Nephron progenitor cell (in vitro differentiated cells): ENCODE results near the gene KDM3B.
A peak's percentile ranks its signal among the peaks of the same experiment; 100 is the strongest.

Source experiments
- DNase-seq: peaks from one replicate; pipeline ENCODE4 v3.0.0; 2021
- H3K27ac Mint-ChIP-seq: 2 replicates; pipeline ENCODE4 v1.8.0; 2021; ENCODE audit warnings: mild to moderate bottlenecking, moderate library complexity, mixed read lengths
- H3K27me3 Mint-ChIP-seq: 2 replicates; pipeline ENCODE4 v1.8.0; 2021; ENCODE audit warnings: mild to moderate bottlenecking, low read depth, mixed read lengths; ENCODE audit not compliant: poor library complexity
- H3K36me3 Mint-ChIP-seq: 2 replicates; pipeline ENCODE4 v1.8.0; 2021; ENCODE audit warnings: low read depth, mixed read lengths
- H3K4me1 Mint-ChIP-seq: 2 replicates; pipeline ENCODE4 v1.8.0; 2021; ENCODE audit warnings: mixed read lengths
- H3K4me3 Mint-ChIP-seq: 2 replicates; pipeline ENCODE4 v1.8.0; 2021; ENCODE audit warnings: mild to moderate bottlenecking, moderate library complexity, mixed read lengths
- H3K9me3 Mint-ChIP-seq: 2 replicates; pipeline ENCODE4 v1.8.0; 2021; ENCODE audit warnings: mild to moderate bottlenecking, moderate library complexity, mixed read lengths
- TF ChIP-seq, protein P1 (sequence below): fragments of 200-600 bp; sonication (generic); IDR thresholded peaks from 2 replicates; pipeline ENCODE4 v1.5.0; 2021; ENCODE audit warnings: antibody characterized with exemption

KDM3B gene

DNA sequence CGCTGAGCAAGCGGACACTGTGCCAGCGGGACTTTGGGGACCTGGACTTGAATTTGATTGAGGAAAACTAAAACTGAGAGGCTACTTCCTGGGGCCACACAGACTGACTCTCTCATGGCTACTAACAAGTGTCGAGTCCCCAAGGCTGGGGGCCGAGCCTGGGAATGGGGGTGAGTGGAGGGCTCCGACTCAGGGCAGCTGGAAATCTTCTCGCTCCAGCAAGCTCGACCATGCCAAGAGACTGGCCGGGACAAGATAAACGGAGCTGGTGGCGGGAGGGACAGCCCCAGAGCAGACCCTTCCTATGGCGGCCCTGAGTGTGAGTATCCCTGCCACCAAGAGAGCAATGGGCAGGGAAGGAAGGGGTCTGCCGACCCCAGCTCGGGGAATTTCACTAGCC lies 5.6 kb upstream of the KDM3B start:
- Mint-ChIP-seq H3K9me3 (peaks cover 8% of the 10 kb centered on the region), H3K27ac (no peak overlapping the region), H3K4me3 (no peak overlapping the region), H3K36me3 (peaks cover 88% of the 10 kb centered on the region), H3K27me3 (no peaks in the 10 kb centered on the region), H3K4me1 (peaks cover 7% of the 10 kb centered on the region)
- DNase-seq, result no peak
- TF ChIP-seq, protein P1, sequence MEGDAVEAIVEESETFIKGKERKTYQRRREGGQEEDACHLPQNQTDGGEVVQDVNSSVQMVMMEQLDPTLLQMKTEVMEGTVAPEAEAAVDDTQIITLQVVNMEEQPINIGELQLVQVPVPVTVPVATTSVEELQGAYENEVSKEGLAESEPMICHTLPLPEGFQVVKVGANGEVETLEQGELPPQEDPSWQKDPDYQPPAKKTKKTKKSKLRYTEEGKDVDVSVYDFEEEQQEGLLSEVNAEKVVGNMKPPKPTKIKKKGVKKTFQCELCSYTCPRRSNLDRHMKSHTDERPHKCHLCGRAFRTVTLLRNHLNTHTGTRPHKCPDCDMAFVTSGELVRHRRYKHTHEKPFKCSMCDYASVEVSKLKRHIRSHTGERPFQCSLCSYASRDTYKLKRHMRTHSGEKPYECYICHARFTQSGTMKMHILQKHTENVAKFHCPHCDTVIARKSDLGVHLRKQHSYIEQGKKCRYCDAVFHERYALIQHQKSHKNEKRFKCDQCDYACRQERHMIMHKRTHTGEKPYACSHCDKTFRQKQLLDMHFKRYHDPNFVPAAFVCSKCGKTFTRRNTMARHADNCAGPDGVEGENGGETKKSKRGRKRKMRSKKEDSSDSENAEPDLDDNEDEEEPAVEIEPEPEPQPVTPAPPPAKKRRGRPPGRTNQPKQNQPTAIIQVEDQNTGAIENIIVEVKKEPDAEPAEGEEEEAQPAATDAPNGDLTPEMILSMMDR, result no peak

- DNase-seq, result no peak
- Mint-ChIP-seq H3K4me3 (no peak overlapping the region), H3K36me3 (peaks cover 68% of the 10 kb centered on the region), H3K27me3 (no peaks in the 10 kb centered on the region), H3K9me3 (peaks cover 12% of the 10 kb centered on the region), H3K4me1 (peaks cover 15% of the 10 kb centered on the region), H3K27ac (no peak overlapping the region)
- TF ChIP-seq, protein P1, result no peak
Observed at GRCh38 chr5:138349852-138350562, 2.5 kb upstream of the KDM3B start.

DNA sequence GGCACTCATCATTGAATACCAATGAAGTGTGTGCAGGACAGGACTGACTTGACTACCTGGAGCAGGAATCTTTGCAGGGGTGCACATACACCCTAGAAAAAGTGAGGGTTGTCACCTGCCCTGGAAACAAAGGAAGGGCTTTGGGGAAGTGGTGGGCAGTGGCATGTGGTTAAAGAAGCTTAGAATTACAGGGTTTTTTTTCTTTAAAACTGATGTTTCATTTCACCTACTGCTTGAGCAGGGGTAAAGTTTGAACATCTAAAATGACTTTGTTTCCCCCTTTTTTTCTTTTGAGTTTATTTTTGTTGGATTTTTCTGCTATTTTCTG lies 2.0 kb upstream of the KDM3B start:
- H3K9me3 Mint-ChIP-seq, result peaks cover 12% of the 10 kb centered on the region
- TF ChIP-seq, protein P1, result no peak
- no peaks in the 10 kb centered on the region for H3K27me3 Mint-ChIP-seq
- no peak for DNase-seq
- peaks cover 63% of the 10 kb centered on the region for H3K36me3 Mint-ChIP-seq
- H3K4me3 Mint-ChIP-seq, result no peak overlapping the region
- H3K4me1 Mint-ChIP-seq, result peaks cover 21% of the 10 kb centered on the region
- H3K27ac Mint-ChIP-seq, result no peak overlapping the region

GRCh38 chr5:138351056-138351455 lies 1.4 kb upstream of the KDM3B start:
- H3K27me3 Mint-ChIP-seq, result no peaks in the 10 kb centered on the region
- no peak overlapping the region for H3K4me3 Mint-ChIP-seq
- H3K36me3 Mint-ChIP-seq, result peaks cover 61% of the 10 kb centered on the region

DNA sequence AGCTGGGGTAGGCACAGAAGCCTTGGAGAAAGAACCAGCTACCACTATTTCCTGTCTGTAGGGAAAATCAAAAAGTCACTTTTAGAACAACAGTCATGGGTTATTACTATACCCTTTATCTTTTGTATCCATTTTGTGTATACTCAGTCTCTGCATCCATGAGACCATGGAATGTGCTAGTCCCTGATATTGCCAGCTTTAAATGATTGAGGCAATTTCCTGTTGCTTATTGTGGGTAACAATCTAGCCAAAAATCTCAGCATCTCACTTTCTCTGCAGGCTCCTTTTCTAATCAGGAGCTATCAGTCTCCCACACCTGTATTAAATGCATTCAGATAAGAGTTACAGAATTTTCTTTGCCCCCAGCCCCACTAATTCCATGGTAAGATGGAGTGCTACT lies 968 bp upstream of the KDM3B start:
- H3K9me3 Mint-ChIP-seq, result peaks cover 12% of the 10 kb centered on the region
- no peak overlapping the region for H3K27ac Mint-ChIP-seq
- H3K36me3 Mint-ChIP-seq, result peaks cover 56% of the 10 kb centered on the region
- peaks cover 29% of the 10 kb centered on the region for H3K4me1 Mint-ChIP-seq
- H3K4me3 Mint-ChIP-seq, result peak overlapping the region; percentile 80
- TF ChIP-seq, protein P1, result no peak
- DNase-seq, result no peak
- H3K27me3 Mint-ChIP-seq, result no peaks in the 10 kb centered on the region

More at GRCh38 chr5:138351056-138351455, 1.4 kb upstream of the KDM3B start:
- Mint-ChIP-seq H3K9me3 (peaks cover 12% of the 10 kb centered on the region), H3K4me1 (peaks cover 26% of the 10 kb centered on the region), H3K27ac (no peak overlapping the region)
- DNase-seq, result no peak
- TF ChIP-seq, protein P1, result no peak
